CD4-positive, alpha-beta T cell treated with Interleukin-2 at 100 ng/mL for 4 hours (primary cell): ENCODE measurements around the gene C10orf120.

Source experiments
- DNase-seq: peaks from one replicate; pipeline ENCODE4 v3.0.0-alpha.2; 2020; ENCODE audit warnings: low spot score

Gene C10orf120

GRCh38 chr10:122699796-122700455 lies at the start of gene C10orf120:
C10orf120 (minus strand) TSS chr10:122699846; CDS start chr10:122699790, 56 bp downstream.
- no peak for DNase-seq

- no peak for DNase-seq
These were observed 48.9 kb upstream of the C10orf120 start for GRCh38 chr10:122748496-122748895.

- no peak for DNase-seq
These were observed 46.8 kb upstream of the C10orf120 start for GRCh38 chr10:122746408-122746807.

- DNase-seq = no peak
These were observed 44.6 kb upstream of the C10orf120 start for GRCh38 chr10:122744257-122744656.

- DNase-seq = no peak
These were observed 41.0 kb upstream of the C10orf120 start for GRCh38 chr10:122740640-122741039.

- no peak for DNase-seq
These were observed 38.4 kb upstream of the C10orf120 start for GRCh38 chr10:122738031-122738430.

GRCh38 chr10:122733931-122734665 lies 34.5 kb upstream of the C10orf120 start:
- no peak for DNase-seq

GRCh38 chr10:122733443-122733842 lies 33.8 kb upstream of the C10orf120 start:
- no peak for DNase-seq

GRCh38 chr10:122730238-122730637 lies 30.6 kb upstream of the C10orf120 start:
- DNase-seq = no peak

- DNase-seq = no peak
These were observed 29.5 kb upstream of the C10orf120 start for GRCh38 chr10:122729126-122729525.

- DNase-seq = no peak
These were observed 27.8 kb upstream of the C10orf120 start for GRCh38 chr10:122727426-122727825.

- DNase-seq = no peak
These were observed 26.1 kb upstream of the C10orf120 start for GRCh38 chr10:122725768-122726167.

GRCh38 chr10:122725006-122725405 lies 25.4 kb upstream of the C10orf120 start:
- no peak for DNase-seq

GRCh38 chr10:122721111-122721510 lies 21.5 kb upstream of the C10orf120 start:
- no peak for DNase-seq

- DNase-seq = no peak
These were observed 16.4 kb upstream of the C10orf120 start for GRCh38 chr10:122716025-122716424.

- DNase-seq = no peak
These were observed 15.9 kb upstream of the C10orf120 start for GRCh38 chr10:122715576-122715975.

- DNase-seq = no peak
These were observed 13.6 kb upstream of the C10orf120 start for GRCh38 chr10:122713091-122713885.

GRCh38 chr10:122710576-122710975 lies 10.9 kb upstream of the C10orf120 start:
- no peak for DNase-seq

- no peak for DNase-seq
These were observed 10.3 kb upstream of the C10orf120 start for GRCh38 chr10:122709971-122710370.

GRCh38 chr10:122707535-122707934 lies 7.9 kb upstream of the C10orf120 start:
- DNase-seq = no peak

- DNase-seq = no peak
These were observed 7.3 kb upstream of the C10orf120 start for GRCh38 chr10:122706947-122707346.

GRCh38 chr10:122706467-122706866 lies 6.8 kb upstream of the C10orf120 start:
- DNase-seq = no peak
